PC-9 (cell line): ENCODE measurements around the gene GALNT7. TPM values are rescaled to one million over a fixed set of nuclear protein-coding genes. Genes with fewer than 3 reads are reported as not detected.

Source experiments
- BruUV-seq: library from RNA; stranded (reverse); fragments of 400-500 nt; replicated peaks from 2 replicates; lab custom pipeline; 2021; lab: Mats Ljungman, UMichigan
- CTCF ChIA-PET: fragments of 300-600 bp; sonication (Branson Sonifier 250); formaldehyde crosslinking; loops from one replicate; lab custom pipeline; 2022; ENCODE audit warnings: antibody characterized with exemption; lab: Charles Lee
- POLR2A ChIA-PET: fragments of 300-600 bp; sonication (Branson Sonifier 250); formaldehyde crosslinking; loops from one replicate; lab custom pipeline; 2022; ENCODE audit warnings: antibody characterized with exemption; ENCODE audit not compliant: unreplicated experiment; lab: Charles Lee
- DNase-seq, 2 experiments: peaks; one replicate each; pipeline versions ENCODE4 v3.0.0 to v3.0.0-alpha.2; 2015 to 2022; ENCODE audit warnings: mixed read lengths in 1 of 2
- H2AFZ ChIP-seq: fragments of 200-600 bp; sonication (generic); 2 replicates; pipeline ENCODE4 v1.8.1; 2017; ENCODE audit warnings: antibody characterized with exemption
- H3F3A ChIP-seq: fragments of 200-600 bp; sonication (generic); 2 replicates; pipeline ENCODE4 v1.8.1; 2017; ENCODE audit warnings: antibody characterized with exemption, mild to moderate bottlenecking, low read depth; ENCODE audit not compliant: insufficient read depth
- H3K27ac ChIP-seq: fragments of 200-600 bp; sonication (generic); 2 replicates; pipeline ENCODE4 v1.6.1; 2016; ENCODE audit warnings: mixed run types
- H3K27me3 ChIP-seq: fragments of 200-600 bp; sonication (generic); 2 replicates; pipeline ENCODE4 v1.6.1; 2016; ENCODE audit warnings: low read depth, mixed run types; ENCODE audit not compliant: insufficient read depth
- H3K36me3 ChIP-seq: fragments of 200-600 bp; sonication (generic); 2 replicates; pipeline ENCODE4 v1.6.1; 2016; ENCODE audit warnings: low read depth, mixed run types
- H3K4me1 ChIP-seq: fragments of 200-600 bp; sonication (generic); replicated peaks from 2 replicates; pipeline ENCODE4 v1.6.1; 2016; ENCODE audit warnings: mixed run types; ENCODE audit not compliant: insufficient read depth
- H3K4me2 ChIP-seq: fragments of 200-600 bp; sonication (generic); 2 replicates; pipeline ENCODE4 v1.6.1; 2017; ENCODE audit warnings: mixed run types
- H3K4me3 ChIP-seq: fragments of 200-600 bp; sonication (generic); 2 replicates; pipeline ENCODE4 v1.6.1; 2016; ENCODE audit warnings: mixed run types
- H3K79me2 ChIP-seq: fragments of 200-600 bp; sonication (generic); 2 replicates; pipeline ENCODE4 v1.6.1; 2017; ENCODE audit warnings: low read depth, mixed run types
- H3K9me2 ChIP-seq: fragments of 200-600 bp; sonication (generic); 2 replicates; pipeline ENCODE4 v1.8.1; 2017; ENCODE audit warnings: mild to moderate bottlenecking; ENCODE audit not compliant: insufficient read depth
- H3K9me3 ChIP-seq: fragments of 200-600 bp; sonication (generic); 2 replicates; pipeline ENCODE4 v1.8.1; 2016; ENCODE audit warnings: low read depth; ENCODE audit not compliant: insufficient read depth
- H4K20me1 ChIP-seq: fragments of 200-600 bp; sonication (generic); 2 replicates; pipeline ENCODE4 v1.8.1; 2017; ENCODE audit not compliant: insufficient read depth
- CTCF ChIP-seq: fragments of 200-600 bp; sonication (generic); conservative IDR thresholded peaks from 2 replicates; pipeline ENCODE4 v1.6.1; 2017; ENCODE audit warnings: mixed run types, antibody characterized with exemption, mild to moderate bottlenecking, moderate library complexity
- EZH2 ChIP-seq: fragments of 200-600 bp; sonication (generic); IDR thresholded peaks from 2 replicates; pipeline ENCODE4 v1.8.0; 2017; ENCODE audit warnings: antibody characterized with exemption, low read depth
- intact Hi-C: fragments of 100-400 bp; cut with micrococcal nuclease; formaldehyde crosslinking; loops from one replicate; pipeline ENCODE4 v1.10.0; 2022; ENCODE audit not compliant: unreplicated experiment
- total RNA-seq: library from RNA; stranded (reverse); gene quantifications from 2 replicates; pipeline ENCODE4 v1.2.3, GENCODE V29; 2021

Gene GALNT7
- total RNA-seq, 1 experiment from 2014 or later = 57.2 TPM

- no peaks in the 10 kb centered on the region for H4K20me1 ChIP-seq
- H3K36me3 ChIP-seq = no peaks in the 10 kb centered on the region
- H3K27ac ChIP-seq = no peak overlapping the region
- H2AFZ ChIP-seq = no peak overlapping the region
- DNase-seq = no peak
- H3K9me2 ChIP-seq = no peaks in the 10 kb centered on the region
- 0 out of 2 replicates have a peak, but pooled peaks cover 5% of the 10 kb centered on the region for H3K79me2 ChIP-seq
- no peak overlapping the region for H3K4me3 ChIP-seq
- 0 out of 2 replicates have a peak, but pooled peaks cover 9% of the 10 kb centered on the region for H3K4me1 ChIP-seq
- no peaks in the 10 kb centered on the region for H3K9me3 ChIP-seq
- intact Hi-C loops = no loop called here
- POLR2A ChIA-PET = no interaction called here
- no peaks in the 10 kb centered on the region for H3F3A ChIP-seq
- BruUV-seq = no TSS peak
- H3K27me3 ChIP-seq = no peaks in the 10 kb centered on the region
- CTCF ChIA-PET = no interaction called here
- H3K4me2 ChIP-seq = no peak overlapping the region
- no peak for TF ChIP-seq CTCF
- no peak for TF ChIP-seq EZH2
Measured at GRCh38 chr4:173236301-173236700, 67.7 kb downstream of the GALNT7 start.

DNA sequence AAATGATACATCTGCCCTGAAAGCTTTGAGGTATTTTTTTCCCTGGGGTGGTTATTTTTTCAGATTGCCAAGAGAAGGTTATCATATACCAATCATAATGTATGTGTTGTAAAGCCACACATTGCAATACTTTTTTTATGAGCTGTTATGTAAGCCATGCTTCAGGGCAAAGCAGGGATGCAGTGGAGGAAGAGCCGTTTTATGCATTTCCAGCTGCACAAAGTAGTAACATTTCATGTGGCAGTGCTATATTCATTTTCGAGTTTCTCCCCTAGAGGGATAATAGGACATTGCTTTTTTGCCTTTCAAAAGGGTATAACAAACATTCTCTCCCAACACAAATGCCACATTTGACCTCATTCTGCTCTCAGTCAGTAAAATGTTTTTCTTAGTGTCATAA, 68.5 kb downstream of the GALNT7 start:
- ChIA-PET CTCF (interaction anchor here (0.6 kb wide), 1 partner anchor 26 kb away, joined by 3 read pairs; no protein-coding TSS in a partner anchor), POLR2A (no interaction called here)
- Histone ChIP-seq H3F3A (no peaks in the 10 kb centered on the region), H3K9me3 (no peaks in the 10 kb centered on the region), H3K4me2 (no peak overlapping the region), H2AFZ (no peak overlapping the region), H3K4me3 (no peak overlapping the region), H4K20me1 (no peaks in the 10 kb centered on the region), H3K9me2 (no peaks in the 10 kb centered on the region), H3K79me2 (0 out of 2 replicates have a peak, but pooled peaks cover 5% of the 10 kb centered on the region), H3K4me1 (0 out of 2 replicates have a peak, but pooled peaks cover 9% of the 10 kb centered on the region), H3K36me3 (no peaks in the 10 kb centered on the region), H3K27me3 (no peaks in the 10 kb centered on the region), H3K27ac (no peak overlapping the region)
- no peak for TF ChIP-seq EZH2
- no peak for TF ChIP-seq CTCF
- DNase-seq = peak in 1 of 2 experiments; percentile 61
- BruUV-seq = no TSS peak
- intact Hi-C loops = no loop called here

DNA sequence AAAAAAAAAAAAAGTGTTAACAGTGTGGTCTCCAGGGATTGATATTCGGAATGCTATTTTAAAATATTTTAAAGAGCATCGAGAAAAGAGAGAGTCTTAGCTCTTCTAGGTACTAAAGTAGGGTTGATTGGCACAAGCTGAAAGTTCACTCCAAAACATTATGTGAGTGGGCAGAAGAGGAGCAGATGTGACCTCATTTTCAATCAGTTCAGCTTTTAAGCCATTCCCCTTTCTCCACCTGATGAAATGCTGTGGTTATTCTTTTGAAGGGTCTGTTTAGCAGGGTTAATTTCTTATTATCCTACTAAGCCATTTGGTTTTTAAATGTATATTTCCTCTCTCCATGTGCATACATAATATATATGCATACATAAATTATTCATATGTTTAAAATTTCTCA, 69.2 kb downstream of the GALNT7 start:
- ChIA-PET CTCF (interaction anchor here (0.6 kb wide), 1 partner anchor 27 kb away, joined by 3 read pairs; no protein-coding TSS in a partner anchor), POLR2A (no interaction called here)
- Histone ChIP-seq H3K79me2 (0 out of 2 replicates have a peak, but pooled peaks cover 5% of the 10 kb centered on the region), H2AFZ (no peak overlapping the region), H3K9me2 (no peaks in the 10 kb centered on the region), H3K36me3 (no peaks in the 10 kb centered on the region), H3K4me1 (peaks cover 9% of the 10 kb centered on the region; the same call in 1 of the 2 replicates), H3F3A (no peaks in the 10 kb centered on the region), H4K20me1 (no peaks in the 10 kb centered on the region), H3K4me2 (no peak overlapping the region), H3K9me3 (no peaks in the 10 kb centered on the region), H3K27me3 (no peaks in the 10 kb centered on the region), H3K27ac (no peak overlapping the region), H3K4me3 (no peak overlapping the region)
- TF ChIP-seq CTCF (no peak), EZH2 (no peak)
- DNase-seq = no peak
- intact Hi-C loops = no loop called here
- BruUV-seq = no TSS peak
